Adrenal gland (tissue), 12 donors: ENCODE results near the gene ANKRD36B. TPM values are rescaled to one million over a fixed set of nuclear protein-coding genes. Genes with fewer than 3 reads are reported as not detected.
A peak's percentile ranks its signal among the peaks of the same experiment; 100 is the strongest.
"Not testable (repeated sequence)": the region's sequence is repeated elsewhere in the genome, so short reads cannot be mapped to it uniquely, and the experiment has no call there.

ENCODE experiments used
- DNase-seq, 7 donors: peaks; one replicate each; pipeline ENCODE4 v3.0.0-alpha.2; 2019 to 2020
- H3K27ac ChIP-seq, 5 donors: fragments of 200-600 bp; sonication (generic) in 4 of 5; 1 replicate in 3 of 5; 2 replicates in 2 of 5; pipeline versions ENCODE4 v1.5.1 to v1.8.0; 2016 to 2020; ENCODE audit warnings: mild to moderate bottlenecking in 1 of 5
- H3K27me3 ChIP-seq: fragments of 200-600 bp; 2 replicates; pipeline ENCODE4 v1.8.0; 2021
- H3K36me3 ChIP-seq, 2 donors: fragments of 200-600 bp; replicated peaks in 1 of 2; 1 replicate in 1 of 2; 2 replicates in 1 of 2; pipeline versions ENCODE4 v1.5.1 to v1.8.0; 2018 to 2022
- H3K4me1 ChIP-seq, 2 donors: fragments of 200-600 bp; replicated peaks in 1 of 2; 1 replicate in 1 of 2; 2 replicates in 1 of 2; pipeline versions ENCODE4 v1.5.1 to v1.8.0; 2018 to 2021
- H3K4me3 ChIP-seq, 4 donors: fragments of 200-600 bp; sonication (generic) in 3 of 4; one replicate each; pipeline ENCODE4 v1.5.1; 2016 to 2018
- H3K9me3 ChIP-seq, 3 donors: fragments of 200-600 bp; sonication (generic) in 1 of 3; replicated peaks in 1 of 3; 1 replicate in 2 of 3; 2 replicates in 1 of 3; pipeline versions ENCODE4 v1.5.1 to v1.8.0; 2016 to 2021
- CTCF ChIP-seq, 6 experiments: fragments of 450-650 bp in 4 of 6; fragments of 200-600 bp in 2 of 6; sonication (generic) in 1 of 6; IDR thresholded peaks; 1 replicate in 5 of 6; 2 replicates in 1 of 6; pipeline versions ENCODE4 v1.5.1 to v1.8.0; 2016 to 2021; ENCODE audit warnings: antibody characterized with exemption in 6 of 6, mild to moderate bottlenecking in 2 of 6, moderate library complexity in 1 of 6
- POLR2A ChIP-seq, 2 donors: fragments of 450-650 bp; IDR thresholded peaks; one replicate each; pipeline ENCODE4 v1.6.1; 2017; ENCODE audit warnings: antibody characterized with exemption in 2 of 2, mild to moderate bottlenecking in 2 of 2, moderate library complexity in 1 of 2
- WGBS, 4 donors: extraction: QIAGEN DNeasy Blood & Tissue Kit in 2 of 4; methylation state at CpG; one replicate each; pipeline versions ENCODE4 v1.1.5 to v1.1.7; 2013 to 2017; 5-methylcytosine and 5-hydroxymethylcytosine counted together
- intact Hi-C, 2 donors: fragments of 100-400 bp; cut with DNase I; formaldehyde crosslinking; loops; one replicate each; pipeline versions ENCODE4 v1.14.1 to v1.15.0; 2022 to 2023
- polyA plus RNA-seq, 3 donors: library from polyadenylated mRNA; stranded (reverse); fragments of 200-250 nt in 2 of 3; fragments of 350-450 nt in 1 of 3; fragmentation: Illumina TruSeq in 1 of 3; extraction: RNeasy Lipid Tissue Mini Kit (QIAGEN cat#74804) in 1 of 3; gene quantifications; one replicate each; pipeline ENCODE4 v1.2.3, GENCODE V29; 2013 to 2014
- total RNA-seq, 9 donors: library from RNA; depleted of rRNA in 4 of 9; stranded (reverse); fragments of >200 nt in 4 of 9; fragments of 120-200 nt in 1 of 9; fragmentation: NEBNext Ultra II Directional in 1 of 9; extraction: Animal tissue kit (Norgen Biotek cat#: 25700) in 1 of 9; gene quantifications; one replicate each; pipeline versions ENCODE4 v1.1.0 to v1.2.4, GENCODE V29; 2013 to 2023
- donor health status: healthy with polysubstance abuse.
- donor health status: Bipolar disorder and iron deficiency.
- donor health status: DM: yes; HTN: yes; CAD: no.
- donor health status: DM: no; HTN: no; CAD: no.
- donor health status: DM: no; HTN: no; CAD: no.
- donor health status: DM: yes; HTN: yes; CAD: no.

Gene ANKRD36B
- total and polyA plus RNA-seq, 12 donors: 3.2 to 122 (median 10.2) TPM

DNA sequence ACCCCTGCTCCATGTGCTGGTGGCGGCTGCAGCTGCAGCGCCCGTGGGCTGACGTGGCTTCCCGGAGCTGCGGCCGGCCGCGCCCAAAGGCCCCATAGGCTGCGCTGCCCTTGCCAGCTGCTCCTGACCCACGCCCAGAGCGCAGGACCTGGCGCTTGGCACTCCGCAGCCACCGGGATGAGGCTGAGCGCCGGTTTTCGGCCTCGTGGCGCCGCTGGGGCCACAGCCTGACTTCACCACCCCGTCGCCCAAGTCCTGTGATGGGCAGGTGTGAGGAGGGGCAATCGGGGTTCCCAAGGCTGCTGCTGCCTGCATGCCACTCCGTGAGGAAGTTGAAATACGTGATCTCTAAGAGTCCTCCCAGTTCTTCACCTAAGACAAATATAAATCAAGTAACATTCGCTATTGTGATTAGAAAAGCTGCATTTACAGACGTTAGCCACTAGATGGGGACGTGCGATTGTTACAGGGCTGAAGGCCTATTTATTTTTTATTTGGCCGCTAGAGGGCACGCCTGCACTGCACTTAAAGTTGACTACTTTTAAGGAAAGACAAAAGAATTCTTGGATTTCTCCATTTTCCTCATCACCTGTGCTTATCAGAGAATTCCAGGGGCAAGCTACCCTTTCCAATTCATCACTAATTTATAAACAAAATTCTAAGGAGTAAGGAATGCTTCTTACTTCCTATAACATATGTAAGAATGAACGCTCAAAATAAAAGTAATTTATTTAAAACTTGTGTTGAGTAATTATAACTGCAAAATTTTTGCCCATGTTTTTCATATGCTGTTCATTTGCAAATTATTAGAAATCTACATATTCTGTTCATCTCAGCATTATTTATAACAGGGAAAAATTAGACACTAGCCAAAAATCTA is 1.1 kb upstream of the ANKRD36B start:
- Histone ChIP-seq H3K4me3 (peak overlapping the region in 3 of 4 donors; percentile 48 to 81 (median 54)), H3K27ac (peak overlapping the region; percentile 72 to 95 (median 91))
- DNase-seq: peak; percentile 78 to 96 (median 87)
- not testable (repeated sequence) for H3K9me3 ChIP-seq, H3K27me3 ChIP-seq, H3K4me1 ChIP-seq, H3K36me3 ChIP-seq
- intact Hi-C loops: loop anchor here (10.0 kb wide), 3 partner anchors 54 to 114 kb away; partner anchors contain the start of gene COX5B (in 1 of the 2)
- TF ChIP-seq CTCF (IDR thresholded peaks at IDR 0.05) (peak; percentile 97 to 100 (median 100)), POLR2A (IDR thresholded peaks at IDR 0.05) (peak in 1 of 2 donors; percentile 47)
- 0 to 6% (median 3%) methylated on average over 9 to 33 of the region's 33 CpGs for WGBS, 4 donors

GRCh38 chr2:97589257-97589597 is 450 bp downstream of the ANKRD36B start:
- peak overlapping the region in 4 of 5 donors; percentile 32 to 95 (median 69) for H3K27ac ChIP-seq
- DNase-seq, intact Hi-C loops, H3K4me1 ChIP-seq, H3K36me3 ChIP-seq, H3K27me3 ChIP-seq, H3K9me3 ChIP-seq: not testable (repeated sequence)
- peak overlapping the region in 2 of 4 donors; percentile 37 to 81 for H3K4me3 ChIP-seq
- 0 to 3% (median 1%) methylated on average over 2 to 10 of the region's 14 CpGs for WGBS, 4 donors

DNA sequence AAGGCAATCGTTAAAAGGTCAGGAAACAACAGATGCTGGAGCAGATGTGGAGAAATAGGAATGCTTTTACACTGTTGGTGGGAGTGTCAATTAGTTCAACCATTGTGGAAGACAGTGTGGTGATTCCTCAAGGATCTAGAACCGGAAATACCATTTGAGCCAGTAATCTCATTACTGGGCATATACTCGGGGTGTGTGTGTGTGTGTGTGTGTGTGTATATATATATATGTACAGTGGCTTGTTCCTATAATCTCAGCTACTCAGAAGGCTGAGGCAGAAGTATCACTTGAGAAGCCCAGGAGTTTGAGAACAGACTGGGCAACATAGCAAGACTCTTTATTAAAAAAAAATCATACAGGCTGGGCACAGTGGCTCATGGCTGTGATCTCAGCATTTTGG is 24.0 kb downstream of the ANKRD36B start:
- intact Hi-C loops, H3K4me1 ChIP-seq, H3K27me3 ChIP-seq, DNase-seq, H3K36me3 ChIP-seq, H3K27ac ChIP-seq, H3K4me3 ChIP-seq, H3K9me3 ChIP-seq: not testable (repeated sequence)
- WGBS, 4 donors: 68 to 80% (median 78%) methylated on average over 3 of the region's 3 CpGs

GRCh38 chr2:97552406-97552805 is 37.3 kb downstream of the ANKRD36B start:
- H3K9me3 ChIP-seq, H3K4me1 ChIP-seq, DNase-seq, H3K27me3 ChIP-seq, intact Hi-C loops, H3K27ac ChIP-seq, H3K4me3 ChIP-seq: not testable (repeated sequence)
- H3K36me3 ChIP-seq: peaks cover 0 to 16% of the 10 kb centered on the region in 2 donors
- 68 to 87% (median 80%) methylated on average over 3 of the region's 3 CpGs for WGBS, 4 donors

- intact Hi-C loops, H3K27ac ChIP-seq, DNase-seq, H3K27me3 ChIP-seq, H3K9me3 ChIP-seq, H3K4me3 ChIP-seq, H3K4me1 ChIP-seq: not testable (repeated sequence)
- H3K36me3 ChIP-seq: peaks cover 0 to 15% of the 10 kb centered on the region in 2 donors
- 50 to 67% methylated on average over 1 of the region's 1 CpG; no CpG with 5 or more reads in 2 of the 4 donors for WGBS, 4 donors
Measured at GRCh38 chr2:97550498-97550897, 39.2 kb downstream of the ANKRD36B start.

- intact Hi-C loops, DNase-seq, H3K4me3 ChIP-seq, H3K9me3 ChIP-seq, H3K27ac ChIP-seq, H3K4me1 ChIP-seq, H3K36me3 ChIP-seq, H3K27me3 ChIP-seq: not testable (repeated sequence)
- WGBS, 4 donors: 85 to 93% (median 92%) methylated on average over 5 of the region's 5 CpGs
Measured at GRCh38 chr2:97549058-97549457, 40.6 kb downstream of the ANKRD36B start.

GRCh38 chr2:97548536-97548935 is 41.1 kb downstream of the ANKRD36B start:
- H3K4me1 ChIP-seq, intact Hi-C loops, H3K9me3 ChIP-seq, H3K27me3 ChIP-seq, DNase-seq, H3K4me3 ChIP-seq, H3K36me3 ChIP-seq, H3K27ac ChIP-seq: not testable (repeated sequence)
